ENCODE data around the gene NEK7.
A peak's percentile ranks its signal among the peaks of the same experiment; 100 is the strongest.
"Not testable (repeated sequence)": the region's sequence is repeated elsewhere in the genome, so short reads cannot be mapped to it uniquely, and the experiment has no call there.

The NEK7 gene

GRCh38 chr1:198156745-198157240, at the start of gene NEK7:
TSS of gene NEK7 (plus strand) at chr1:198156998. CDS start at chr1:198232581, 75,583 bp downstream.
- DNase-seq (ENCODE audit: low spot score) = peak; percentile 73

GRCh38 chr1:198107091-198107501, 49.7 kb upstream of the NEK7 start:
- DNase-seq (ENCODE audit: low spot score) = no peak

GRCh38 chr1:198108636-198109370, 48.0 kb upstream of the NEK7 start:
- no peak for DNase-seq (ENCODE audit: low spot score)

- DNase-seq (ENCODE audit: low spot score) = no peak
Observed at GRCh38 chr1:198109371-198109715, 47.5 kb upstream of the NEK7 start.

- no peak for DNase-seq (ENCODE audit: low spot score)
Observed at GRCh38 chr1:198113342-198113750, 43.5 kb upstream of the NEK7 start.

- no peak for DNase-seq (ENCODE audit: low spot score)
Observed at GRCh38 chr1:198116069-198116468, 40.7 kb upstream of the NEK7 start.

GRCh38 chr1:198116469-198116868, 40.3 kb upstream of the NEK7 start:
- no peak for DNase-seq (ENCODE audit: low spot score)

- DNase-seq (ENCODE audit: low spot score) = no peak
Observed at GRCh38 chr1:198117267-198117666, 39.5 kb upstream of the NEK7 start.

- no peak for DNase-seq (ENCODE audit: low spot score)
Observed at GRCh38 chr1:198118134-198118533, 38.7 kb upstream of the NEK7 start.

GRCh38 chr1:198119906-198120305, 36.9 kb upstream of the NEK7 start:
- DNase-seq (ENCODE audit: low spot score) = no peak

GRCh38 chr1:198121056-198121826, 35.6 kb upstream of the NEK7 start:
- no peak for DNase-seq (ENCODE audit: low spot score)

- no peak for DNase-seq (ENCODE audit: low spot score)
Observed at GRCh38 chr1:198122693-198123092, 34.1 kb upstream of the NEK7 start.

- DNase-seq (ENCODE audit: low spot score) = no peak
Observed at GRCh38 chr1:198123133-198123532, 33.7 kb upstream of the NEK7 start.

GRCh38 chr1:198124673-198125072, 32.1 kb upstream of the NEK7 start:
- DNase-seq (ENCODE audit: low spot score) = no peak

GRCh38 chr1:198125995-198126735, 30.6 kb upstream of the NEK7 start:
- peak; percentile 28 for DNase-seq (ENCODE audit: low spot score)

- no peak for DNase-seq (ENCODE audit: low spot score)
Observed at GRCh38 chr1:198128533-198128932, 28.3 kb upstream of the NEK7 start.

- DNase-seq (ENCODE audit: low spot score) = not testable (repeated sequence)
Observed at GRCh38 chr1:198130053-198130452, 26.7 kb upstream of the NEK7 start.

GRCh38 chr1:198132060-198132781, 24.6 kb upstream of the NEK7 start:
- no peak for DNase-seq (ENCODE audit: low spot score)

GRCh38 chr1:198134252-198134651, 22.5 kb upstream of the NEK7 start:
- no peak for DNase-seq (ENCODE audit: low spot score)

- no peak for DNase-seq (ENCODE audit: low spot score)
Observed at GRCh38 chr1:198135366-198135765, 21.4 kb upstream of the NEK7 start.

- no peak for DNase-seq (ENCODE audit: low spot score)
Observed at GRCh38 chr1:198141668-198142351, 15.0 kb upstream of the NEK7 start.
